Mesendoderm (in vitro differentiated cells): ENCODE measurements around the gene OCLN.
"Not testable (repeated sequence)": the region's sequence is repeated elsewhere in the genome, so short reads cannot be mapped to it uniquely, and the experiment has no call there.

Experiments used
- DNase-seq: peaks from one replicate; pipeline ENCODE4 v3.0.0; 2013
- H2AK5ac ChIP-seq: 2 replicates; pipeline ENCODE4 v1.6.1; 2013; ENCODE audit warnings: low read length, inconsistent platforms
- H2BK120ac ChIP-seq: 2 replicates; pipeline ENCODE4 v1.6.1; 2013; ENCODE audit warnings: low read depth, mild to moderate bottlenecking, low read length, moderate library complexity, mixed read lengths
- H2BK15ac ChIP-seq: replicated peaks from 2 replicates; pipeline ENCODE4 v1.6.1; 2013; ENCODE audit warnings: low read depth, mild to moderate bottlenecking, moderate library complexity
- H2BK5ac ChIP-seq: 2 replicates; pipeline ENCODE4 v1.6.1; 2013; ENCODE audit warnings: low read length, inconsistent platforms
- H3K18ac ChIP-seq: 2 replicates; pipeline ENCODE4 v1.6.1; 2013; ENCODE audit warnings: mild to moderate bottlenecking, low read length, mixed read lengths
- H3K23ac ChIP-seq: one replicate; pipeline ENCODE4 v1.6.1; 2013; ENCODE audit warnings: low read length
- H3K27ac ChIP-seq: 2 replicates; pipeline ENCODE4 v1.5.1; 2013; ENCODE audit warnings: low read depth, mild to moderate bottlenecking, inconsistent platforms, low read length, moderate library complexity
- H3K27me3 ChIP-seq: 2 replicates; pipeline ENCODE4 v1.6.1; 2013; ENCODE audit warnings: low read length, control low read depth, mild to moderate bottlenecking, inconsistent platforms; ENCODE audit not compliant: insufficient read depth, poor library complexity
- H3K36me3 ChIP-seq: 2 replicates; pipeline ENCODE4 v1.6.1; 2013; ENCODE audit warnings: low read length, inconsistent platforms; ENCODE audit not compliant: control insufficient read depth, insufficient read depth
- H3K4ac ChIP-seq: one replicate; pipeline ENCODE4 v1.6.1; 2013; ENCODE audit warnings: low read depth, mild to moderate bottlenecking, low read length, moderate library complexity
- H3K4me1 ChIP-seq: 2 replicates; pipeline ENCODE4 v1.6.1; 2013; ENCODE audit warnings: low read depth, low read length, inconsistent platforms; ENCODE audit not compliant: control insufficient read depth
- H3K4me2 ChIP-seq: 2 replicates; pipeline ENCODE4 v1.6.1; 2013; ENCODE audit warnings: low read length
- H3K4me3 ChIP-seq: 2 replicates; pipeline ENCODE4 v1.5.1; 2013; ENCODE audit warnings: mild to moderate bottlenecking, low read length
- H3K56ac ChIP-seq: one replicate; pipeline ENCODE4 v1.6.1; 2013; ENCODE audit warnings: low read length
- H3K79me1 ChIP-seq: 2 replicates; pipeline ENCODE4 v1.6.1; 2013; ENCODE audit warnings: low read length, inconsistent platforms
- H3K79me2 ChIP-seq: 2 replicates; pipeline ENCODE4 v1.6.1; 2013; ENCODE audit warnings: mild to moderate bottlenecking, low read length; ENCODE audit not compliant: control insufficient read depth, insufficient read depth
- H3K9ac ChIP-seq: 2 replicates; pipeline ENCODE4 v1.6.1; 2013; ENCODE audit warnings: low read length, inconsistent platforms
- H4K5ac ChIP-seq: one replicate; pipeline ENCODE4 v1.6.1; 2013; ENCODE audit warnings: low read length
- H4K8ac ChIP-seq: one replicate; pipeline ENCODE4 v1.6.1; 2013; ENCODE audit warnings: low read depth, mild to moderate bottlenecking, control low read depth, low read length, moderate library complexity
- WGBS: extraction: QIAGEN DNeasy Blood & Tissue Kit; methylation state at CpG from one replicate; pipeline ENCODE4 v1.1.7; 2013; ENCODE audit warnings: low lambda C conversion rate, missing lambda C conversion rate; ENCODE audit not compliant: insufficient coverage; ENCODE audit errors: extremely low coverage; 5-methylcytosine and 5-hydroxymethylcytosine counted together

Gene OCLN

DNA sequence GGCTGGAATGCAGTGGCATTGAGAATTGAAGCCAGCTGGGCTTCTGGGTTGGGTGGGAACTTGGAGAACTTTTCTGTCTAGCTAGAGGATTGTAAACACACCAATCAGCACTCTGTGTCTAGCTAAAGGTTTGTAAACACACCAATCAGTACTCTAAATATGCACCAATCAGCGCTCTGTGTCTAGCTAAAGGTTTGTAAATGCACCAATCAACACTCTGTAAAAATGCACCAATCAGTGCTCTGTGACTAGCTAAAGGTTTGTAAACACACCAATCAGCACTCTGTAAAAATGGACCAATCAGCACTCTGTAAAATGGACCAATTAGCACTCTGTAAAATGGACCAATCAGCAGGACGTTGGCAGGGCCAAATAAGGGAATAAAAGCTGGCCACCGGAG is 26.2 kb upstream of the OCLN start:
- not testable (repeated sequence) for H4K8ac ChIP-seq, H3K79me2 ChIP-seq, H3K4me2 ChIP-seq, H3K79me1 ChIP-seq, DNase-seq, H3K4ac ChIP-seq, H3K36me3 ChIP-seq, H4K5ac ChIP-seq, H3K18ac ChIP-seq, H3K9ac ChIP-seq, H2BK120ac ChIP-seq, H3K4me1 ChIP-seq, H2BK15ac ChIP-seq, H3K4me3 ChIP-seq, H2BK5ac ChIP-seq, H3K27ac ChIP-seq, H3K23ac ChIP-seq, H3K27me3 ChIP-seq, H2AK5ac ChIP-seq, H3K56ac ChIP-seq
- WGBS = no CpG with 5 or more reads among the region's 3 CpGs

DNA sequence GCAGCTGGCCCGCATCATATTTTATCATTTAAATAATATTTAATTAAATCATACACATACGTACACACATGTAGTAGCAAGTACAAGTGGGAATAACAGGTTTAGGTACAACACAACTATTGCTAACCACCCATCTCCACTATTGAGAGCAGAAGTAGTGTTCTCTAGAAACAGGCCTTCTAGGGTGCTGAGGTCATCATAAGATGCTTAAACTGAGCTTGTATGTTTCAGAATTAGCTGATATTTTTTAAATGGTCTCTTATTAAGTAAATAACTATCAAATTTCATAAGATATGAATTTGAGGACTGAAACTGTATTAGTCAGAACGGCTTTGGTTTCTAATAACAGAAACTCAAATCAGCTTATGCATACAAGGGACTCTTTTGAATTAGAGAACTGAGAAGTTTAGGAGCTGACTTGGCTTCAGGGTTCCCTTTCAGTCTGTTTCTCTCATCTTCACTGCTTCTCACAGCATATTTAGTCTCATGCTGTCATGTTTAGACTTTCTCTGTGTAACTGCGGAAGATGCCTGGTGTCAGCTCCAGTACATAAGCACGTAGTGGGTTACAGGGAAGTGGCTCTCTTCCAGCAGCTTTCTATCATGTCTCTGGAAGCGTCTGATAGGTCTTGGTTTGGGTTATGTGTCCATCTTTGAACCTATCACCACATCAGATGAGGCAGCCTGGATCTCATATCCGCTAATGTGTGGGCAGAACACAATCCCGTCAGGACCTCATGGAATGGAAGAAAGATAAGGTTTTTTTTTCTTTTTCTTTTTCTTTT is 25.0 kb upstream of the OCLN start:
- Histone ChIP-seq H3K9ac (no peak overlapping the region), H3K18ac (no peak overlapping the region), H2BK120ac (no peak overlapping the region), H3K79me1 (no peaks in the 10 kb centered on the region), H2BK15ac (no peak overlapping the region), H3K4me1 (no peaks in the 10 kb centered on the region), H3K4me2 (no peak overlapping the region), H3K4me3 (no peak overlapping the region), H4K5ac (no peak overlapping the region), H3K4ac (no peak overlapping the region), H2BK5ac (no peak overlapping the region), H2AK5ac (no peak overlapping the region), H3K27me3 (no peaks in the 10 kb centered on the region), H3K23ac (no peak overlapping the region), H3K56ac (no peak overlapping the region), H3K36me3 (no peaks in the 10 kb centered on the region), H4K8ac (no peak overlapping the region), H3K79me2 (no peaks in the 10 kb centered on the region), H3K27ac (no peak overlapping the region)
- DNase-seq = no peak
- no CpG with 5 or more reads among the region's 8 CpGs for WGBS

DNA sequence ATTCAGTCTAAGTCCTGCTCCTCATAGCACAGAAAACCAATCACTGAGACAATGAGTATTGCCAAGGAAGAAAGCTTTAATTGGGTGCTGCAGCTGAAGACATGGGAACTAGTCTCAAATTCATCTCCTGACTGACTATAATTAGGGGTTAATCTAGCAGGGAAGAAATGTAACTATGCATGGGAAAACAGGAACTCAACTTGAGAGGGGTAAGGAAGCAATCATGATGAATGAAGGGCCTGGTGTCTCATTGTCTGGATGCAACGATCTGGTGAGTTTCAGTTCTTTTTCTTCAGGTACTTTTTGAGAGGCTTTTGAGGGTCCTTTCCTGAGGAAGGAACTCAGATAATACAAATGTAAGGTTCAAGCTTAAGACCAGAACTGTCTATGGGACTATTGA is 24.0 kb upstream of the OCLN start:
- no peaks in the 10 kb centered on the region for H3K79me1 ChIP-seq
- no peak overlapping the region for H2BK5ac ChIP-seq
- H4K5ac ChIP-seq = no peak overlapping the region
- no peak overlapping the region for H3K56ac ChIP-seq
- no peaks in the 10 kb centered on the region for H3K36me3 ChIP-seq
- no peak overlapping the region for H3K4me3 ChIP-seq
- no peak overlapping the region for H3K9ac ChIP-seq
- H3K18ac ChIP-seq = no peak overlapping the region
- no peak overlapping the region for H3K4me2 ChIP-seq
- no peak overlapping the region for H2BK15ac ChIP-seq
- no peak overlapping the region for H3K4ac ChIP-seq
- no peaks in the 10 kb centered on the region for H3K27me3 ChIP-seq
- H2BK120ac ChIP-seq = no peak overlapping the region
- no peaks in the 10 kb centered on the region for H3K79me2 ChIP-seq
- no CpG with 5 or more reads among the region's 1 CpG for WGBS
- H3K4me1 ChIP-seq = no peaks in the 10 kb centered on the region
- H3K23ac ChIP-seq = no peak overlapping the region
- H3K27ac ChIP-seq = no peak overlapping the region
- DNase-seq = no peak
- no peak overlapping the region for H2AK5ac ChIP-seq
- no peak overlapping the region for H4K8ac ChIP-seq

DNA sequence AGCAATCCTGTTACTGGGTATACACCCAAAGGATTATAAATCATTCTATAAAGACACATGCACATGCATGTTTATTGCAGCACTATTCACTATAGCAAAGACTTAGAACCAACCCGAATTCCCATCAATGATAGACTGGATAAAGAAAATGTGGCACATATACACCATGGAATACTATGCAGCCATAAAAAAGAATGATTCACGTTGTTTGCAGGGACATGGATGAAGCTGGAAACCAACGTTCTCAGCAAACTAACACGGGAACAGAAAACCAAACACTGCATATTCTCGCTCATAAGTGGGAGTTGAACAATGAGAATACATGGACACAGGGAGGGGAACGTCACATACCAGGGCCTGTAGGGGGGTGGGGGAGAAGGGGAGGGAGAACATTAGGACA is 21.1 kb upstream of the OCLN start:
- H2BK15ac ChIP-seq, H3K27ac ChIP-seq, DNase-seq, H3K4me2 ChIP-seq, H2BK5ac ChIP-seq, H3K27me3 ChIP-seq, H4K8ac ChIP-seq, H3K79me1 ChIP-seq, H3K79me2 ChIP-seq, H3K4ac ChIP-seq, H3K18ac ChIP-seq, H2AK5ac ChIP-seq, H4K5ac ChIP-seq, H3K36me3 ChIP-seq, H3K23ac ChIP-seq, H3K4me3 ChIP-seq, H2BK120ac ChIP-seq, H3K56ac ChIP-seq, H3K4me1 ChIP-seq, H3K9ac ChIP-seq: not testable (repeated sequence)
- no CpG with 5 or more reads among the region's 6 CpGs for WGBS

DNA sequence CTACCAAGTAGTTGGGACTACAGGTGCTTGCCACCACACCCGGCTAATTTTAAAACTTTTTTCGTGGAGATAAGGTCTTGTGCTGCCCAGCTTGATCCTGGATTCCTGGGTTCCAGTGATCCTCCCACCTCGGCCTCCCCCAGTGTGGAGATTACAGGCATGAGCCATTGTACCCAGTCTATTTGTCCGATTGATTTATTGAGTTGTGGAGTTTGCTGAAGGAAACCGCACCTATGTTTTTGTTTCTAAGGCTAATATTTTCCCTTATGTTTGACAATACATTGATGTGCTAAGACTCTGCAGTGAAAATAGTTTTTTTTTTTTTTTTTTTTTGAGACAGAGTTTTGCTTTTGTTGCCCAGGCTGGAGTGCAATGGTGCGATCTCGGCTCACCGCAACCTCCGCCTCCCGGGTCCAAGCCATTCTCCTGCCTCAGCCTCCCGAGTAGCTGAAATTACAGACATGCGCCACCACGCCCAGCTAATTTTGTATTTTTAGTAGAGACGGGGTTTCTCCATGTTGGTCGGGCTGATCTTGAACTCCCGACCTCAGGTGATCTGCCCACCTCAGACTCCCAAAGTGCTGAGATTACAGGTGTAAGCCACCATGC is 20.0 kb upstream of the OCLN start:
- not testable (repeated sequence) for H3K56ac ChIP-seq

More for the DNA sequence above, 20.0 kb upstream of the OCLN start:
- not testable (repeated sequence) for H4K8ac ChIP-seq, H3K79me2 ChIP-seq, H2BK15ac ChIP-seq, H3K9ac ChIP-seq, H2AK5ac ChIP-seq, H3K4me3 ChIP-seq, H3K27ac ChIP-seq, H3K4ac ChIP-seq, DNase-seq, H3K36me3 ChIP-seq, H3K4me2 ChIP-seq, H3K23ac ChIP-seq, H3K18ac ChIP-seq, H3K4me1 ChIP-seq, H3K79me1 ChIP-seq, H4K5ac ChIP-seq, H2BK5ac ChIP-seq, H2BK120ac ChIP-seq, H3K27me3 ChIP-seq
- WGBS = no CpG with 5 or more reads among the region's 16 CpGs
